IPS-11a (cell line): ENCODE data around the gene HNRNPUL2.
"Not testable (repeated sequence)": the region's sequence is repeated elsewhere in the genome, so short reads cannot be mapped to it uniquely, and the experiment has no call there.

Experiments
- H3K4me3 ChIP-seq: one replicate; pipeline ENCODE4 v1.5.1; 2013; ENCODE audit warnings: low read depth, low read length, control low read depth

The HNRNPUL2 gene

GRCh38 chr11:62705880-62706849, 21.1 kb downstream of the HNRNPUL2 start:
- H3K4me3 ChIP-seq = peak overlapping the region; percentile 86

GRCh38 chr11:62705413-62705812, 21.8 kb downstream of the HNRNPUL2 start:
- peak overlapping the region; percentile 86 for H3K4me3 ChIP-seq

GRCh38 chr11:62703921-62704320, 23.3 kb downstream of the HNRNPUL2 start:
- not testable (repeated sequence) for H3K4me3 ChIP-seq

GRCh38 chr11:62702246-62702645, 25.0 kb downstream of the HNRNPUL2 start:
- no peak overlapping the region for H3K4me3 ChIP-seq

- H3K4me3 ChIP-seq = no peak overlapping the region
Observed at GRCh38 chr11:62694455-62695167, 32.6 kb downstream of the HNRNPUL2 start.

GRCh38 chr11:62693624-62694023, 33.6 kb downstream of the HNRNPUL2 start:
- H3K4me3 ChIP-seq = not testable (repeated sequence)

GRCh38 chr11:62689421-62690183, 37.7 kb downstream of the HNRNPUL2 start, which contains the start of gene LRRN4CL:
Gene LRRN4CL (minus strand): TSS chr11:62689530. CDS start chr11:62688508, 1,022 bp downstream.
- H3K4me3 ChIP-seq = no peak within 1 kb of the TSS

GRCh38 chr11:62688491-62688890, 38.8 kb downstream of the HNRNPUL2 start:
- no peak overlapping the region for H3K4me3 ChIP-seq

GRCh38 chr11:62687508-62688396, 39.5 kb downstream of the HNRNPUL2 start:
- H3K4me3 ChIP-seq = no peak overlapping the region

- H3K4me3 ChIP-seq = no peak overlapping the region
Observed at GRCh38 chr11:62682518-62682917, 44.7 kb downstream of the HNRNPUL2 start.

GRCh38 chr11:62680825-62681240, 46.4 kb downstream of the HNRNPUL2 start:
- H3K4me3 ChIP-seq = no peak overlapping the region

GRCh38 chr11:62678770-62679696, 48.2 kb downstream of the HNRNPUL2 start, which contains the start of gene UBXN1:
Gene UBXN1 (minus strand): TSS chr11:62679073. CDS start chr11:62678923, 150 bp downstream.
- peak within 1 kb of the TSS; percentile 92 for H3K4me3 ChIP-seq

GRCh38 chr11:62678433-62678769, 48.9 kb downstream of the HNRNPUL2 start:
- peak overlapping the region; percentile 92 for H3K4me3 ChIP-seq

- no peak overlapping the region for H3K4me3 ChIP-seq
Observed at GRCh38 chr11:62677714-62678113, 49.5 kb downstream of the HNRNPUL2 start.

GRCh38 chr11:62677156-62677555, 50.1 kb downstream of the HNRNPUL2 start:
- H3K4me3 ChIP-seq = no peak overlapping the region

- no peak overlapping the region for H3K4me3 ChIP-seq
Observed at GRCh38 chr11:62676698-62677097, 50.6 kb downstream of the HNRNPUL2 start.

GRCh38 chr11:62675415-62675814, 51.8 kb downstream of the HNRNPUL2 start:
- H3K4me3 ChIP-seq = not testable (repeated sequence)

GRCh38 chr11:62673196-62673525, 54.1 kb downstream of the HNRNPUL2 start:
- H3K4me3 ChIP-seq = no peak overlapping the region
